ENCODE measurements around the gene ERP44. TPM values are rescaled to one million over a fixed set of nuclear protein-coding genes. Genes with fewer than 3 reads are reported as not detected.

ERP44 gene
- total and polyA plus RNA-seq, 8 donors, result 1.2 to 32.9 (median 12.0) TPM

DNA sequence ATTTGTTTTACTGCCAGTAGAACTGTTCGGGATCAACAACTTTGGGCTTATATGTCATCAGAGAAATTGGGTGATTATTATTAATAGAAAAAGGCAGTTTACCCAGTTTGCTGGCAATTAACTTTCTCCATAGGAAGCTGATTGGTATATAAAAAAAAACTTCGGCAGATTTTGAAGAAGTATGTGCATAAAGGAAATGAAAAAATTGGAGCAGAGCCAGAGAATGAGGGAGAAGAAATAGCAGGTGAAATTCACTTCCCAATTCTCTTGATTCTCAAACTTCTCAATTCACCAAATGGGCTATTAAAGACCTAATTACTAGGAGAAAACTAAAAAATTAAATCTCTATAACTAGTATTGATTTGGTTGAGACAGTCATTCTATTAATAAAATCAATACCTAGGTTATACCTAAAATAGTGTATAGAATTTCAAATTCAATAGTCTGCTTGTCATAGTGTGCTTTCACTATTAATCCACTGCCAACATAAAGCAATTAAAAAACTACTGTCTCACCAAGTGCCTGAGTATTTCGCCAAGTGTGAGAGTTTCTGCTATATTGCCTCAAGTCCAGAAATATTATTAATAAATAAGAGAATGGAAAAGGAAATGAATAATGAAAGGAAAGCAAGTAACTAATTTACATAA, 144.8 kb downstream of the ERP44 start:
- WGBS, 5 donors, result 74 to 79% (median 77%) methylated on average over 3 of the region's 3 CpGs
- intact Hi-C loops (cut with DNase I; ENCODE audit: low total_unique reads), result no loop called here
- Histone ChIP-seq H3K36me3 (peaks cover 0 to 34% (median 27%) of the 10 kb centered on the region in 4 donors), H3K27ac (no peak overlapping the region), H3K4me1 (peaks cover 0 to 4% (median under 1%) of the 10 kb centered on the region in 4 donors), H3K9me3 (no peaks in the 10 kb centered on the region), H3K4me3 (no peak overlapping the region), H3K27me3 (no peaks in the 10 kb centered on the region)
- no peak for DNase-seq
- TF ChIP-seq POLR2AphosphoS5 (IDR thresholded peaks at IDR 0.05) (no peak), EP300 (IDR thresholded peaks at IDR 0.05) (no peak), POLR2A (IDR thresholded peaks at IDR 0.05) (no peak), CTCF (IDR thresholded peaks at IDR 0.05) (no peak)

DNA sequence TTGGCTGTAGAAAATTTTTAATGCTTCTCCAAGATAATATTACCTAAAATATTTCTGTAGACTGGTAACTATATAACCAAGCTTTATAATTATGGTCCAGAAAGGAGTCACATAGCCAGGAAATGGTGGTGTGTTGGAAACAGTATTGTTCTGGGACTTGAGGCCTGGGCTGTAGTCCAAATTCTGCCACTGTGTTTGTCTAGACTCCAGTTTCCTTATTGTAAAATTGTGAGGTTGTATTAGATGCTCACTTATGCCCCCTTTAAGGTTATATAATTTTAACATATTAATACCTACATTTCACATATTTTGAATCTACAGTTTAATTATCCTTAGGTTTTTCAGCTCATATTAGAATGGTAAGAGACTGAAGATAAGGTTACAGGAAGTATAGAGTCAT, 149.9 kb downstream of the ERP44 start:
- H3K27ac ChIP-seq, result no peak overlapping the region
- peak; percentile 26 to 29 for DNase-seq
- intact Hi-C loops (cut with DNase I; ENCODE audit: low total_unique reads), result no loop called here
- H3K27me3 ChIP-seq, result no peaks in the 10 kb centered on the region
- peaks cover 0 to 26% (median 22%) of the 10 kb centered on the region in 4 donors for H3K36me3 ChIP-seq
- H3K4me3 ChIP-seq, result no peak overlapping the region
- peaks cover 0 to 8% (median 3%) of the 10 kb centered on the region in 4 donors for H3K4me1 ChIP-seq
- TF ChIP-seq POLR2AphosphoS5 (IDR thresholded peaks at IDR 0.05) (no peak), CTCF (IDR thresholded peaks at IDR 0.05) (no peak), POLR2A (IDR thresholded peaks at IDR 0.05) (no peak), EP300 (IDR thresholded peaks at IDR 0.05) (no peak)
- no peaks in the 10 kb centered on the region for H3K9me3 ChIP-seq

DNA sequence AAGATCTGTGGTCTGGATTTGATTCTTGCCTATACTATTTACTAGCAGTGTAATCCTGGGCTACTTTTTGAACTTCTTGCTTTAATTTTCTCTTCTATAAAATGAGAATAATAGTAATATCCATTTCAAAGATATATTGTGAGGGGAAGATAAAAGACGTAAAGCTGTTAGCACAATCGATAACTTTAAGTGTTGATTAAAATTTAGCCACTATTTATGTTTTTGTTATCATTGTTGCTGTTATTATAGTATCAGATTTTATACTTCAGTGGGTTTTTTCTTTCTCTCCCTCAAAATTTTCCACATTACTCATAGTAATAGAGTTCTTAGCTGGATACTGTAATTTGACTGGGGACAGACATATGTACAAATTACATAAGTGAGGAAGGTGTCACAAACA, 150.3 kb downstream of the ERP44 start:
- no peak for TF ChIP-seq POLR2AphosphoS5 (IDR thresholded peaks at IDR 0.05)
- TF ChIP-seq POLR2A (IDR thresholded peaks at IDR 0.05), result no peak
- TF ChIP-seq CTCF (IDR thresholded peaks at IDR 0.05), result no peak
- no peak for TF ChIP-seq EP300 (IDR thresholded peaks at IDR 0.05)
- Histone ChIP-seq H3K27me3 (no peaks in the 10 kb centered on the region), H3K9me3 (no peaks in the 10 kb centered on the region), H3K4me3 (no peak overlapping the region), H3K36me3 (peaks cover 0 to 26% (median 20%) of the 10 kb centered on the region in 4 donors), H3K4me1 (peaks cover 0 to 8% (median 3%) of the 10 kb centered on the region in 4 donors), H3K27ac (no peak overlapping the region)
- 72 to 100% (median 99%) methylated on average over 2 of the region's 2 CpGs for WGBS, 5 donors
- intact Hi-C loops (cut with DNase I; ENCODE audit: low total_unique reads), result no loop called here
- DNase-seq, result no peak

DNA sequence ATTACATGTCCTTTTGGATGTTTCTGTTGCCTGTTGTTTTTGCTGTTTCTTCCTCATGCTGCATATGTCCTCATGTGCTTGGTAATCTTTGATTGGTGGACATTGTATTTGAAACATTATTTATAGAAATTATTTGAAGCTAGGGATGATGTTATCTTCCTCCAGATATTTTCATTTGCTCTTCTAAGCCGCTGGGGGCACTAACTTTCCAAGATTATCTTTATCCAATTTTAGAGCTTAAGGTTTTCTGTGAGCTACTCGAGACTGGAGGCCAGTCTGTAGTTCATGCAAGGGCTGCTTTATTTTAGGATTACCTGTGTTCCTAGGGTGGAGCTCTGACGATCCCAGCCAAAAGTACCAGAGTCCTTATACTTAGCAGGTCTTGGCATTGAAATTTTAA, 151.4 kb downstream of the ERP44 start:
- TF ChIP-seq POLR2A (IDR thresholded peaks at IDR 0.05), result no peak
- TF ChIP-seq POLR2AphosphoS5 (IDR thresholded peaks at IDR 0.05), result no peak
- no peak for TF ChIP-seq CTCF (IDR thresholded peaks at IDR 0.05)
- no peak for TF ChIP-seq EP300 (IDR thresholded peaks at IDR 0.05)
- no peaks in the 10 kb centered on the region for H3K27me3 ChIP-seq
- H3K4me1 ChIP-seq, result peaks cover 0 to 8% (median 3%) of the 10 kb centered on the region in 4 donors
- peaks cover 0 to 26% (median 20%) of the 10 kb centered on the region in 4 donors for H3K36me3 ChIP-seq
- intact Hi-C loops (cut with DNase I; ENCODE audit: low total_unique reads), result no loop called here
- H3K9me3 ChIP-seq, result no peaks in the 10 kb centered on the region
- 58 to 71% (median 60%) methylated on average over 3 of the region's 3 CpGs for WGBS, 5 donors
- no peak overlapping the region for H3K27ac ChIP-seq
- no peak for DNase-seq
- no peak overlapping the region for H3K4me3 ChIP-seq
